HG02884 (cell line): ENCODE data around the gene UCMA.
"Not testable (repeated sequence)": the region's sequence is repeated elsewhere in the genome, so short reads cannot be mapped to it uniquely, and the experiment has no call there.

Source experiments
- ATAC-seq: cut with Tn5 transposase; IDR thresholded peaks from one replicate; pipeline ENCODE4 v1.9.1; 2021; ENCODE audit warnings: mild to moderate bottlenecking, moderate library complexity; ENCODE audit not compliant: unreplicated experiment

Gene UCMA

GRCh38 chr10:13234736-13235135 is 562 bp upstream of the UCMA start:
- not testable (repeated sequence) for ATAC-seq

GRCh38 chr10:13233358-13233757 is 816 bp downstream of the UCMA start:
- no peak for ATAC-seq

- ATAC-seq = no peak
Observed at GRCh38 chr10:13231808-13232207, 2.4 kb downstream of the UCMA start.

GRCh38 chr10:13231190-13231589 is 3.0 kb downstream of the UCMA start:
- no peak for ATAC-seq

GRCh38 chr10:13227031-13227430 is 7.1 kb downstream of the UCMA start:
- ATAC-seq = no peak

GRCh38 chr10:13225601-13226000 is 8.6 kb downstream of the UCMA start:
- no peak for ATAC-seq

GRCh38 chr10:13224210-13224995 is 9.8 kb downstream of the UCMA start:
- no peak for ATAC-seq

- ATAC-seq = no peak
Observed at GRCh38 chr10:13223241-13223640, 10.9 kb downstream of the UCMA start.

GRCh38 chr10:13222566-13222965 is 11.6 kb downstream of the UCMA start:
- no peak for ATAC-seq

GRCh38 chr10:13222151-13222550 is 12.0 kb downstream of the UCMA start:
- ATAC-seq = no peak

- no peak for ATAC-seq
Observed at GRCh38 chr10:13221572-13221971, 12.6 kb downstream of the UCMA start.

GRCh38 chr10:13219685-13220670 is 14.2 kb downstream of the UCMA start:
- no peak for ATAC-seq

GRCh38 chr10:13218878-13219277 is 15.3 kb downstream of the UCMA start:
- ATAC-seq = no peak

GRCh38 chr10:13213163-13213562 is 21.0 kb downstream of the UCMA start:
- ATAC-seq = no peak

GRCh38 chr10:13206546-13207443 is 27.4 kb downstream of the UCMA start:
- ATAC-seq = no peak

- no peak for ATAC-seq
Observed at GRCh38 chr10:13206091-13206490, 28.1 kb downstream of the UCMA start.

GRCh38 chr10:13201132-13201531 is 33.0 kb downstream of the UCMA start:
- no peak for ATAC-seq

- no peak for ATAC-seq
Observed at GRCh38 chr10:13195016-13195415, 39.2 kb downstream of the UCMA start.

- ATAC-seq = no peak
Observed at GRCh38 chr10:13193637-13194036, 40.5 kb downstream of the UCMA start.

GRCh38 chr10:13191362-13191761 is 42.8 kb downstream of the UCMA start:
- no peak for ATAC-seq

- no peak for ATAC-seq
Observed at GRCh38 chr10:13190816-13191215, 43.4 kb downstream of the UCMA start.
